Aorta (tissue), 5 donors: Measurements from ENCODE around the gene UTP11. TPM values are rescaled to one million over a fixed set of nuclear protein-coding genes. Genes with fewer than 3 reads are reported as not detected.

ENCODE experiments used
- ATAC-seq: fragments of 200-7000 bp; cut with Tn5 transposase; one replicate; pipeline ENCODE4 v1.9.1; 2022; ENCODE audit warnings: moderate library complexity; ENCODE audit not compliant: low FRiP score
- DNase-seq, 2 donors: peaks; one replicate each; pipeline ENCODE4 v3.0.0-alpha.2; 2020
- H3K27ac ChIP-seq, 2 donors: one replicate each; pipeline ENCODE4 v1.5.1; 2013; ENCODE audit warnings: low read length in 2 of 2, mild to moderate bottlenecking in 2 of 2, moderate library complexity in 2 of 2, control low read depth in 1 of 2, inconsistent platforms in 1 of 2, low read depth in 1 of 2
- H3K27me3 ChIP-seq, 2 donors: one replicate each; pipeline ENCODE4 v1.6.1; 2013; ENCODE audit warnings: control low read depth in 1 of 2, low read length in 1 of 2, mild to moderate bottlenecking in 1 of 2, moderate library complexity in 1 of 2; ENCODE audit not compliant: insufficient read depth in 2 of 2, control insufficient read depth in 1 of 2
- H3K36me3 ChIP-seq, 2 donors: one replicate each; pipeline ENCODE4 v1.6.1; 2013; ENCODE audit warnings: control low read depth in 1 of 2, low read length in 1 of 2, mild to moderate bottlenecking in 1 of 2; ENCODE audit not compliant: insufficient read depth in 2 of 2, control insufficient read depth in 1 of 2
- H3K4me1 ChIP-seq, 2 donors: one replicate each; pipeline ENCODE4 v1.6.1; 2013; ENCODE audit warnings: low read length in 2 of 2, control low read depth in 1 of 2, mild to moderate bottlenecking in 1 of 2, moderate library complexity in 1 of 2; ENCODE audit not compliant: insufficient read depth in 2 of 2, control insufficient read depth in 1 of 2
- H3K4me3 ChIP-seq, 2 donors: one replicate each; pipeline ENCODE4 v1.5.1; 2013; ENCODE audit warnings: low read length in 2 of 2, control low read depth in 1 of 2, mild to moderate bottlenecking in 1 of 2
- H3K9me3 ChIP-seq: one replicate; pipeline ENCODE4 v1.6.1; 2013; ENCODE audit warnings: mild to moderate bottlenecking, low read length; ENCODE audit not compliant: control insufficient read depth
- WGBS, 2 donors: extraction: QIAGEN DNeasy Blood & Tissue Kit; methylation state at CpG; one replicate each; pipeline ENCODE4 v1.1.7; 2013; 5-methylcytosine and 5-hydroxymethylcytosine counted together
- intact Hi-C, 2 donors: fragments of 100-400 bp; cut with DNase I; formaldehyde crosslinking; loops; one replicate each; pipeline versions ENCODE4 v1.14.2 to v1.15.0; 2022
- polyA plus RNA-seq, 2 donors: library from polyadenylated mRNA; stranded (reverse); fragments of 200-250 nt; gene quantifications; one replicate each; pipeline ENCODE4 v1.2.3, GENCODE V29; 2013
- total RNA-seq, 2 donors: library from RNA; stranded (reverse); fragmentation: NEBNext Ultra II Directional; extraction: Animal tissue kit (Norgen Biotek cat#: 25700); gene quantifications; one replicate each; pipeline ENCODE4 v1.2.1, GENCODE V29; 2021
- donor health status: healthy with polysubstance abuse.
- donor health status: Bipolar disorder and iron deficiency.
- donor health status: DM: no; HTN: no; CAD: no.
- donor health status: DM: no; HTN: no; CAD: no.
- donor health status: DM: yes; HTN: yes; CAD: no.

Gene UTP11
- total and polyA plus RNA-seq, 4 donors, result 24.2 to 29.9 (median 28.6) TPM

GRCh38 chr1:38046333-38046883 lies 33.9 kb downstream of the UTP11 start, which contains the start of gene POU3F1:
POU3F1 (minus strand) TSS chr1:38046793; CDS start chr1:38046743, 50 bp downstream.
- peak within 1 kb of the TSS; percentile 40 to 69 for H3K4me3 ChIP-seq
- ATAC-seq (no peak), DNase-seq (no peak)
- peak within 1 kb of the TSS in 1 of 2 donors; percentile 5 for H3K27ac ChIP-seq
- WGBS, 2 donors, result 1% methylated on average over 58 to 92 of the region's 92 CpGs
- H3K36me3 ChIP-seq, result no peaks in the 10 kb centered on the region
- H3K27me3 ChIP-seq, result peaks cover 0 to 3% of the 10 kb centered on the region in 2 donors
- intact Hi-C loops, result loop anchor here in 1 of 2 donors (5.0 kb wide), 1 partner anchor 91 kb away; no protein-coding TSS in a partner anchor
- H3K9me3 ChIP-seq, result no peaks in the 10 kb centered on the region
- no peaks in the 10 kb centered on the region for H3K4me1 ChIP-seq

GRCh38 chr1:38046884-38047602 lies 34.5 kb downstream of the UTP11 start:
- Histone ChIP-seq H3K36me3 (no peaks in the 10 kb centered on the region), H3K27ac (peak overlapping the region in 1 of 2 donors; percentile 5), H3K4me3 (peak overlapping the region; percentile 40 to 69), H3K27me3 (peaks cover 0 to 3% of the 10 kb centered on the region in 2 donors), H3K4me1 (no peaks in the 10 kb centered on the region), H3K9me3 (no peaks in the 10 kb centered on the region)
- intact Hi-C loops, result loop anchor here in 1 of 2 donors (5.0 kb wide), 1 partner anchor 90 kb away; no protein-coding TSS in a partner anchor
- 1 to 2% methylated on average over 73 to 99 of the region's 99 CpGs for WGBS, 2 donors
- ATAC-seq, result peak; percentile 93
- DNase-seq, result peak; percentile 90 to 96

- Histone ChIP-seq H3K9me3 (no peaks in the 10 kb centered on the region), H3K4me3 (peak overlapping the region in 1 of 2 donors; percentile 40), H3K27ac (no peak overlapping the region), H3K27me3 (peaks cover 0 to 3% of the 10 kb centered on the region in 2 donors), H3K4me1 (no peaks in the 10 kb centered on the region), H3K36me3 (no peaks in the 10 kb centered on the region)
- no peak for DNase-seq
- WGBS, 2 donors, result 6 to 8% methylated on average over 28 to 34 of the region's 34 CpGs
- intact Hi-C loops, result loop anchor here in 1 of 2 donors (5.0 kb wide), 1 partner anchor 90 kb away; no protein-coding TSS in a partner anchor
- ATAC-seq, result peak; percentile 37
These were observed 35.1 kb downstream of the UTP11 start for GRCh38 chr1:38047603-38048141.

GRCh38 chr1:38050397-38051078 lies 38.0 kb downstream of the UTP11 start:
- H3K36me3 ChIP-seq, result no peaks in the 10 kb centered on the region
- no peaks in the 10 kb centered on the region for H3K4me1 ChIP-seq
- ATAC-seq (no peak), DNase-seq (no peak)
- no peaks in the 10 kb centered on the region for H3K27me3 ChIP-seq
- intact Hi-C loops, result no loop called here
- no peaks in the 10 kb centered on the region for H3K9me3 ChIP-seq
- no peak overlapping the region for H3K4me3 ChIP-seq
- 55 to 62% methylated on average over 13 of the region's 13 CpGs for WGBS, 2 donors
- H3K27ac ChIP-seq, result no peak overlapping the region

GRCh38 chr1:38051079-38051543 lies 38.6 kb downstream of the UTP11 start:
- H3K9me3 ChIP-seq, result no peaks in the 10 kb centered on the region
- no peak overlapping the region for H3K27ac ChIP-seq
- WGBS, 2 donors, result 61% methylated on average over 9 of the region's 9 CpGs

GRCh38 chr1:38052750-38053415 lies 40.3 kb downstream of the UTP11 start:
- Histone ChIP-seq H3K9me3 (no peaks in the 10 kb centered on the region), H3K4me3 (no peak overlapping the region), H3K27ac (no peak overlapping the region), H3K36me3 (no peaks in the 10 kb centered on the region), H3K4me1 (no peaks in the 10 kb centered on the region), H3K27me3 (no peaks in the 10 kb centered on the region)
- 39 to 54% methylated on average over 3 of the region's 3 CpGs for WGBS, 2 donors
- DNase-seq, result no peak
- ATAC-seq, result no peak
- intact Hi-C loops, result no loop called here

More at GRCh38 chr1:38051079-38051543, 38.6 kb downstream of the UTP11 start:
- Histone ChIP-seq H3K4me3 (no peak overlapping the region), H3K4me1 (no peaks in the 10 kb centered on the region), H3K27me3 (no peaks in the 10 kb centered on the region), H3K36me3 (no peaks in the 10 kb centered on the region)
- ATAC-seq (no peak), DNase-seq (no peak)
- intact Hi-C loops, result no loop called here

- H3K27me3 ChIP-seq, result no peaks in the 10 kb centered on the region
- H3K27ac ChIP-seq, result no peak overlapping the region
- H3K4me3 ChIP-seq, result no peak overlapping the region
- H3K4me1 ChIP-seq, result no peaks in the 10 kb centered on the region
- ATAC-seq (no peak), DNase-seq (no peak)
- H3K9me3 ChIP-seq, result no peaks in the 10 kb centered on the region
- 63 to 70% methylated on average over 7 of the region's 7 CpGs for WGBS, 2 donors
- H3K36me3 ChIP-seq, result no peaks in the 10 kb centered on the region
- intact Hi-C loops, result no loop called here
These were observed 41.0 kb downstream of the UTP11 start for GRCh38 chr1:38053416-38054091.

- Histone ChIP-seq H3K36me3 (no peaks in the 10 kb centered on the region), H3K27me3 (no peaks in the 10 kb centered on the region), H3K4me1 (no peaks in the 10 kb centered on the region), H3K9me3 (no peaks in the 10 kb centered on the region), H3K27ac (no peak overlapping the region), H3K4me3 (no peak overlapping the region)
- 85% methylated on average over 3 of the region's 3 CpGs for WGBS, 2 donors
- DNase-seq (no peak), ATAC-seq (no peak)
- intact Hi-C loops, result no loop called here
These were observed 42.9 kb downstream of the UTP11 start for GRCh38 chr1:38055398-38055797.
